HG03439 (cell line): Measurements from ENCODE around the gene BUB1.
A peak's percentile ranks its signal among the peaks of the same experiment; 100 is the strongest.
"Not testable (repeated sequence)": the region's sequence is repeated elsewhere in the genome, so short reads cannot be mapped to it uniquely, and the experiment has no call there.

Experiments used
- ATAC-seq: cut with Tn5 transposase; IDR thresholded peaks from one replicate; pipeline ENCODE4 v1.9.1; 2021; ENCODE audit warnings: mild to moderate bottlenecking, moderate library complexity; ENCODE audit not compliant: unreplicated experiment

Gene BUB1

GRCh38 chr2:110677530-110678456, at the start of gene BUB1:
Gene BUB1 (minus strand): TSS chr2:110678063. CDS start chr2:110677995, 68 bp downstream.
- peak; percentile 62 for ATAC-seq

DNA sequence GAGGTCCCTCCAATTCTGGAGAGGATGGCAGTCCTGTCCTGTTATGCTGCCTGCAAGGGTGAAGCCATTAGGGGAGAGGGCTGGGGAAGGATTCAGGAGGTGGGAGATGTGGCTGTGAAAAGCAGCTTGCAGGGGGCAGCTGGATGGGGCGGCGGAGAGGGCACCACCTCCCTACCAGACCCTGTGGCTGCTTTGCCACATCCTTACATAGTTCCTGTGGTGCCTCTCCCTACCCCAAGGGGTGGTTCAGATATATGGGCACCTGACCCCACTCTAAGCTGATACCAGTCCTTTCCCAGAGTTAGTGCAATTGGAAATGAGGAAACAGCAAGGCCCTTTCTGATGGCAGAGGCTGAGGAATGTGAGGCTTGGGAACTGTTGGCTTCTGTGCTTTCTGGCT, 48.4 kb upstream of the BUB1 start:
- no peak for ATAC-seq

- no peak for ATAC-seq
Measured at GRCh38 chr2:110725859-110726258, 48.0 kb upstream of the BUB1 start.

DNA sequence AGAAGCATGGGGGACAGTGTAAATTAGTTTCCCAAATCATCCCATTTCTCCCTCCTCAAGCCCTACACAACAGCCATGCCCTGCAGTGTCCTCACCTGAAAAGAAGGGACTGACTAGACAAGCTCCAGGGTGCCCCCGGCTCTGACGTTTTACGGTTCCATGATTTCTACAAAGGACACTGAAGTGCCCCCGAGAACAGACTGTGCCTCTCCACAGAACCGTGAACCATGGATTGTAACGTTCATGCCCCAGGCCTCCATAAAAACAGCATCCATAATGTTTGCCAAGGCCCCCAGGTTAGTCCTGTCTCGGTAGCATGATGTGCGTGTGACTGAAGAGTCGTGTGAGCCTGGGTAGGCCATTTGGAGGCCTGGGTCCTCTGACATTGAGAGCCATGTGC, 47.5 kb upstream of the BUB1 start:
- no peak for ATAC-seq

DNA sequence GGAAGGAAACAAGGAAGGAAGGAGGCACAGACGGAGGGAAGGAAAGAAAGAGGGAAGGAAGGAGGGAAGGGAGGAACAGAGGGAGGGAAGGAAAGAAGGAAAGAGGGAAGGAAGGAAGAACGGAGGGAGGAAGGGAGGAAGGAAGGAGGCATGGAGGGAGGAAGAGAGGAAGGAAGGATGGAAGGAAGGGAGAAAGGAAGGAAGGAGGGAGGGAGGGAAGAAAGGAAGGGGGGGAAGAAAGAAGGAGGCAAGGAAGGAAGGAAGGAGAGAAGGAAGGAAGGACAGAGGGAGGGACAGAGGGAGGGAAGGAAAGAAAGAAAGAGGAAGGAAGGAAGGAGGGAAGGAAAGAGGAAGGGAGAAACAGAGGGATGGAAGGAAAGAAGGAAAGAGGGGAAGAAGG, 47.0 kb upstream of the BUB1 start:
- no peak for ATAC-seq

DNA sequence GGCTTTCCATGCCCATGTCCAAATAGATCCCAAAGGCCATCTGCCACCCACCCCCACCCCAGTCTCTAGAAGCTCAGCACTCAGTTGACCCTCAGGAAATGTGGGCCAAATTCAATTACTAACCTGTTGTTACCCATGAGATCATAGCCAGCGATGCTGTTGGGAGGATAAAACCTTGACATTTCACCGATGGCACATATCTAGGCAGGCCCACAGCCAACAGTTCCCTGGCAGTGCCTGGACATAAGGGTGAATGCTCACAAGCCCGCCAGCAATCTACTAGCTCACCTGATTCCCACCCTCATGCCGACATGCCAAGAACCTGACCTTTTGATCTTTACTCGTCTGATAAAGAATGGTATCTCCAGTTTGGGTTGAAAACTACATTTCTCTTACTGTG, 42.7 kb upstream of the BUB1 start:
- no peak for ATAC-seq

DNA sequence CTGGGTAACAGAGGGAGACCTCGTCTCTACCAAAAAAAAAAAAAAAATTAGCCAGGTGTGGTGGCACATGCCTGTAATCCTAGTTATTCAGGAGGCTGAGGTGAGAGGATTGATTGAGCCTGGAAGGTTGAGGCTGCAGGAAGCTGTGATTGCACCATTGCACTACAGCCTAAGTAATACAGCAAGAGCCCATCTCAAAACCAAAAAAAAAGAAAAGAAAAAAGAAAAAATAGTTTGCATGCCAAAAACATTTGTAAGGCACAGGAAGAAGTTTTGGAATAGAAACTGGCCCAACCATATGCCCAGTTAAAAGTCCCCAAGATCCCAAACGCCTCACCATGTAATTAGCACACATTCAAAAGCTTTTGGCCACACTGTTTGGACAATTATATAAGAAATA, 41.1 kb upstream of the BUB1 start:
- no peak for ATAC-seq

DNA sequence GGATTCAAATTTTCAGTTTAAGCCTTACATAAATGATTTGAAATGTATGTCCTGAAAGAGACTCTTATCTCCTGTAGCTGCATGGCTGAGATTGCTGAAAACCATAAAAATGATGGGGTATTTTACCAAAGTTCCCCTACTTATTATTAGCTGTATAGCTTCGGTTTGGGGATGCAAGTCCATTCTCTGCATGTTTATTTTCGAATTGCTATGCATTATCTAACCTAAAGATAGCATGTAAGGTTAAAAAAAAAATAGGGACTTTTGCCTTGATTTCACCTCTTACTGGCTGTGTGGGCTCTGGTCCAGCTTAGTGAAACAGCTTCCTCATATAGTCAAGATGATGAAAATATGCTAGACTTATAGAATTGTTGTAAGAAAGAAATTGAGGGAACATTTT, 40.5 kb upstream of the BUB1 start:
- no peak for ATAC-seq

- no peak for ATAC-seq
Measured at GRCh38 chr2:110717734-110718133, 39.9 kb upstream of the BUB1 start.

DNA sequence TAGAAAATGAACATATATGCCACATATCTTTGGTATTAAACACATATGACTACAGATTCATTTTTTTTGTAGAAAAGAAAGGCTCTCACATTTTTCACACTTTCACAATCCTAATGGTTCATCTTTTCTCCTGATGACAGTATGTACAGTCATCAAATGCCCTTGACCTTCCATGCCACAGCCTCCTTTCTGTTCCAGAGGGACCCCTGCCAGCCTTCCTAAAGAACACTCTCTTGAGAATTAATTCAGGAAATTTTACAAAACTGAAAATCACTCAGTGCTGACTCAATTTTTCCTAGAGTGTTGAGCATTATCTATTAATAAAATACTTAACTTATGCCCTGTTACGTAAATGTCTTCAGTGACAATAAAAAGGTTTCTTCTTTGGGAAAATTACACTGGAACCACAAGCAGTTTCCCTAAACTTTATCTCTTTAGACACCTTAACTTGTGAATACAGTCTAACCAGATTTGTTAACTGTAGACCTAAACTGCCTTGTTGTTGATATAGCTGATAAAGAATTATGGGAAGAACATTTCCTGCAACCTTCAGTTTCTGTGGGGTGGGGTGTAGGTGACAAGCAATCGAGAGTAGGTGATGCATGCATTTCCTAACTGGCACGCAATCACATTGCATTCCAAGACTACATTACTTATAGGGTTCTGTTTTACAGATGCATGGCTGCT, 39.2 kb upstream of the BUB1 start:
- ATAC-seq = no peak

DNA sequence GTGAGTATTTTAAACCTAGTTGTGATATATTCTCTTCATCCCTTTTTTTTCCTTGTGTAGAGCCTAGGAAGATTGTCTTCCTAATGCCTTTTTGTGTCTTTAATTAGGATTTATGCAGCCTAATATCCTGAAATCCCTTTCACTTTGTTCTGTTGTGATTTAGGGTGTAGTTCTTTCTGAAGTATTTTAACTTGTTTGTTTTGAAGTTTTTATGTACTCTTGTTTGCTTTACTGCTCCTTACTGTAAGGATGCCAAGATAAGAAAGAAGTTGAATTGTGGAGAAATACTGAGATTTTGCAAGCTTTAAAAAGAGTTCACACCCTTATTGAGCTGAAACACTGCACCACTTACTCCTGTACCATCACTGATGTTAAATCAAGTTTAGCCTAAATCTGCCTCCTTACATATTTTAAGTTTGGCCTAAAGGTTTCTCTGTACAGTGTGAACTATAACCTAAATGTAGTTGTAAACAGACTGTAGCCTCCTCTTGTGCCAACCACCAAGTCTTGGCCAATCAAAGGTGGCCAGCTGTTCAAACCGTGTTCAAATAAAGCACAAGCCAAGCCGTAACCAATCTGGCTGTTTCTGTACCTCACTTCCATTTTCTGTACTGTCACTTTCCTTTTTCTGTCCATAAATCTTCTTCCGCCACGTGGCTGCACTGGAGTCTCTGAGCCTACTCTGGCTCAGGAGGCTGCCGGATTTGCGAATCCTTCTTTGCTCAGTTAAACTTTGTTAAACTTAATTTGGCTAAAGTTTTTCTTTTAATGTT, 36.8 kb upstream of the BUB1 start:
- no peak for ATAC-seq

DNA sequence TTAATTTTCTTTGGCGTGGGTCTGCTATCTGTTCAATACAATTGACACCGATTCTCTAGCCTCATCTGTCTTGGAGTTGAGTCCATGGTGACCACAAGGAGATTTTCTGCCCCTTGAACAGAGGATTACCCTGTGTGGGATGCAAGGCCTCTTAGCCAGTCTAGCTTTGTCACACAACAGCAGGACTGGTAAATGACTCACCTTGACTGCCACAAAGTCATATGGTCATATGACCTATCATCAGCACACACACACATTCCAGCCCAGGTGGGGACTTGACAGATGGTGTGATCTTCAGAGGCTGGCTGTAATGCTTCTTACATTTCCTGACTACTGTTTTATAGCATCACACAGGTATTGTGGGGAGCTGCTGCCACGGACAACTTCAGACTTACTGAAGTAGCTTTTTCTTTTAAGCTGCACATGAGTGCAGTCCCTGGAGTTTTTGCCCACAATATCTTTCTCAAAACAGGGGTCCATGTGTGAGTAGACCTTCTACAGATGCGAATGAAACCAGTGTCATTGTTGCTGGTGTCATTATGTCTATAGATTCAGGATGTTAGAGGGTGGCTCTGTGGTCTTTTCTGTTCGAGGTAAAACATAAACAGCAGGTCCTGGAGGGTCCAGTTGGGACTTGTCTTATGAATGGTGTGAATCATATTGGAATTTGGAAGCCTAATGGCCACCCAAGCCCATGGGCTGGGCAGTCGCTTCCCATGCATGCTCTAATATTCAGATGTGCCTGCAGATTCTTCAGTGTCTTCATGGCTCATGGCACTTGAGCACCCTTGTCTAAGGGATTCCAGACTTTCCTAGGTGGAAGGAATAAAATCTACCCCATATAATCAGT, 35.9 kb upstream of the BUB1 start:
- ATAC-seq = no peak

DNA sequence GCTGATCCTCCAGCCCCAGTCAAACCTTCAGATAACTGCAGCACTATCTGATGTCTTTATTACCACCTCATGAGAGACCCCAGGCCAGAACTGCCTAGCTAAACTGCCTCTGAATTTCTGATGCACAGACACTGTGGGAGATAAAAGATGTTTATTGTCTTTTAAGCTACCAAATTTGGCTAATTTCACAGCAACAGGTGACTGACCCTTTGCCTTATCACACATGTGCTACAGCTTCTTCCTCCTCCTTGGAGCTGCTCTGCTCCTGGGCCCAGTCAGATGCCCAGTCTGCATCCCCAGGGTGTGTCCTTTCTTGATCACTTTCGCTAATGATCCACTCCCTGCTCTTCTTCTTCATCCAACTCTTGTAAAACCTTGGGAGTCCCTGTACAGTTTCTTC, 34.9 kb upstream of the BUB1 start:
- no peak for ATAC-seq

DNA sequence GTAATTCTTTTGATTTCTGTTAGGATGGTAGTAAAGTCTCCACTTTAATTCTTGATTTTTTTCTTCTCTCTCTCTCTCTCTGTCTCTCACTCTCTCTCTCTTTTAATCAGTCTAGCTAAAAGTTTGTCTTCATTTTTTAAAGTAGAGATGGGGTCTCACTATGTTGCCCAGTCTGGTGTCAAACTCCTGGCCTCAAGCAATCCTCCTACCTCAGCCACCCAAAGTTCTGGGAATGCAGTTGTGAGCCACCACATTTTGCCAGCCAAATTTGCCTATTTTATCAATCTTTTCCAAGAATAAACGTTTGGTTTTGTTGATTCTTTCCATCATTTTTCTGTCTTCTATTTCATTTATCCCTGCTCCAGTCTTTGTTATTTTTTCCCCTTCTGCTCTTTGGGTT, 30.6 kb upstream of the BUB1 start:
- ATAC-seq = no peak

DNA sequence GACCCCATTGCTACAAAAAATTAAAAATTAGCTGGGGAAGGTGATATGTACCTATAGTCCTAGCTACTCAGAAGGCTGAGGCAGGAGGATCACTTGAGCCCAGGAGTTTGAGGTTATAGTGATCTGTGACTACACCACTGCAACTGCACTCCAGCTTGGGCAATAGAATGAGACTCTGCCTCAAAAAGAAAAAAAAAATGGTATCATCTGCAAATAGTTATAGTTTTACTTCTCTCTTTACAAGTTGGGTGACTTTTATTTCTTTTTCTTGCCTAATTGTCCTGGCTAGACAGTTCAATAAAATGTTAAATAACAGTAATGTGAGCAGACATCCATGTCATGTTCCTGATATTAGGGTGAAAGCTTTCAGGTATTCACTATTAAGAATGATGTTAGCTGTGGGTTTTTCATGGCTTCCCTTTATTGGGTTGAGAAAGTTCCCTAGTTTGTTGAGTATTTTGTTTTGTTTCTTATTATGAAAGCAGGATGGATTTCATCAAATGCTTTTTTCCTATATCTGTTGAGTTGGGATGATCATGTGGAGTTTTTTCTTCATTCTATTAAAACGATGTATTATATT, 29.6 kb upstream of the BUB1 start:
- ATAC-seq = no peak

DNA sequence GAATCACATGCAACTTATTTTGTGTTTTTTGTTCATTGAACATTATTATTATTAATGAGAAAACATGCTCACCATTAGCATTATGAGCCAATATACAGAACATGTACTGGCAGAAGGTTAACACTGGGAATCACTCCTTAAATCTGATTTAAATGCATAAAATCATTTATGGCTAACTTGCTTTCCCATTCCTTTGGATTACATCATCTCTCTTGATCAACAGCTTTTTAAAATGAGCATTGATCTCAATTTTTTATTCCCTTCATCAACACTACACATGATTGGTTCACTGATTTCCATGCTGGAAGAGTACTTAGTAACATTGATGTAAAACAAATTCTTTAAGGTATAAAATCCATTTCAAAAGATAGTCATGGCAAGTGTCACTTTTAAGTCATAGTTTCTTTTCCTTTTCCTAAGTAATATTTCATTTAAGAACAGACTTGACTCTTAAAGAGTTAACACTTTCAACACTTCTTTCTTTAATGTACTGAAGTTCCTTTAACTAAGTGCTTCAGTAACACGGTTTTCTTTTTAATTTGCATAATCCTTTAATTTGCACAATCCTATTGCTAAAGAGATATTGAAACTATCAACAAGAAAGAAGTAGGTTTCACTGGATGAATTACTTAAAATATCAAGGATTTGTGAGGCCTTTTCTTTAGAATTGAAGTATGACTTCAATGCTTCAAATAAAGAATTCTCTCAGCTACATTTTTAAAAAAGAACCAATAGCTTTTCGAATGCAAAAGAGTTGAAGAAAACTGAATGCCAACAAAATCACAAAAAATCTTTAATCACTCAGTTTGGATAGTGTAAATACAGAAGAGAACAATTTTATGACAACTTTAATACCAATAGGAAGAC, 24.9 kb upstream of the BUB1 start:
- ATAC-seq = no peak

- ATAC-seq = not testable (repeated sequence)
Measured at GRCh38 chr2:110698253-110698652, 20.4 kb upstream of the BUB1 start.

GRCh38 chr2:110695146-110695898, 17.5 kb upstream of the BUB1 start:
- not testable (repeated sequence) for ATAC-seq
